BLaER1 treated with 17β-estradiol and CSF1 and Interleukin-3, amounts not matched to agents 10 nM and 100 nM (cell line): ENCODE data around the gene LRRC32.
A peak's percentile ranks its signal among the peaks of the same experiment; 100 is the strongest.

Experiments
- H3K27ac ChIP-seq, 11 experiments: shearing (Covaris generic); formaldehyde crosslinking; 2 replicates each; pipeline ENCODE4 v1.8.1; 2022
- H3K27me3 ChIP-seq, 11 experiments: shearing (Covaris generic); formaldehyde crosslinking; 2 replicates each; pipeline ENCODE4 v1.8.1; 2022
- H3K36me3 ChIP-seq, 11 experiments: shearing (Covaris generic); formaldehyde crosslinking; 2 replicates each; pipeline ENCODE4 v1.8.1; 2022
- H3K4me1 ChIP-seq, 10 experiments: shearing (Covaris generic); formaldehyde crosslinking; 2 replicates each; pipeline ENCODE4 v1.8.1; 2022
- H3K4me2 ChIP-seq, 11 experiments: shearing (Covaris generic); formaldehyde crosslinking; 2 replicates each; pipeline ENCODE4 v1.8.1; 2022
- H3K4me3 ChIP-seq, 10 experiments: shearing (Covaris generic); formaldehyde crosslinking; 2 replicates each; pipeline ENCODE4 v1.8.1; 2022
- H3K9ac ChIP-seq, 11 experiments: shearing (Covaris generic); formaldehyde crosslinking; 2 replicates each; pipeline ENCODE4 v1.8.1; 2022
- H3K9me3 ChIP-seq, 11 experiments: shearing (Covaris generic); formaldehyde crosslinking; replicated peaks in 1 of 11; 2 replicates each; pipeline ENCODE4 v1.8.1; 2022
- H4K20me1 ChIP-seq, 11 experiments: shearing (Covaris generic); formaldehyde crosslinking; 2 replicates each; pipeline ENCODE4 v1.8.1; 2022
- Cebpa-rat ChIP-seq, 11 experiments: shearing (Covaris generic); IDR thresholded peaks; 2 replicates each; pipeline ENCODE4 v1.8.1; 2022

The LRRC32 gene, protein sequence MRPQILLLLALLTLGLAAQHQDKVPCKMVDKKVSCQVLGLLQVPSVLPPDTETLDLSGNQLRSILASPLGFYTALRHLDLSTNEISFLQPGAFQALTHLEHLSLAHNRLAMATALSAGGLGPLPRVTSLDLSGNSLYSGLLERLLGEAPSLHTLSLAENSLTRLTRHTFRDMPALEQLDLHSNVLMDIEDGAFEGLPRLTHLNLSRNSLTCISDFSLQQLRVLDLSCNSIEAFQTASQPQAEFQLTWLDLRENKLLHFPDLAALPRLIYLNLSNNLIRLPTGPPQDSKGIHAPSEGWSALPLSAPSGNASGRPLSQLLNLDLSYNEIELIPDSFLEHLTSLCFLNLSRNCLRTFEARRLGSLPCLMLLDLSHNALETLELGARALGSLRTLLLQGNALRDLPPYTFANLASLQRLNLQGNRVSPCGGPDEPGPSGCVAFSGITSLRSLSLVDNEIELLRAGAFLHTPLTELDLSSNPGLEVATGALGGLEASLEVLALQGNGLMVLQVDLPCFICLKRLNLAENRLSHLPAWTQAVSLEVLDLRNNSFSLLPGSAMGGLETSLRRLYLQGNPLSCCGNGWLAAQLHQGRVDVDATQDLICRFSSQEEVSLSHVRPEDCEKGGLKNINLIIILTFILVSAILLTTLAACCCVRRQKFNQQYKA

DNA sequence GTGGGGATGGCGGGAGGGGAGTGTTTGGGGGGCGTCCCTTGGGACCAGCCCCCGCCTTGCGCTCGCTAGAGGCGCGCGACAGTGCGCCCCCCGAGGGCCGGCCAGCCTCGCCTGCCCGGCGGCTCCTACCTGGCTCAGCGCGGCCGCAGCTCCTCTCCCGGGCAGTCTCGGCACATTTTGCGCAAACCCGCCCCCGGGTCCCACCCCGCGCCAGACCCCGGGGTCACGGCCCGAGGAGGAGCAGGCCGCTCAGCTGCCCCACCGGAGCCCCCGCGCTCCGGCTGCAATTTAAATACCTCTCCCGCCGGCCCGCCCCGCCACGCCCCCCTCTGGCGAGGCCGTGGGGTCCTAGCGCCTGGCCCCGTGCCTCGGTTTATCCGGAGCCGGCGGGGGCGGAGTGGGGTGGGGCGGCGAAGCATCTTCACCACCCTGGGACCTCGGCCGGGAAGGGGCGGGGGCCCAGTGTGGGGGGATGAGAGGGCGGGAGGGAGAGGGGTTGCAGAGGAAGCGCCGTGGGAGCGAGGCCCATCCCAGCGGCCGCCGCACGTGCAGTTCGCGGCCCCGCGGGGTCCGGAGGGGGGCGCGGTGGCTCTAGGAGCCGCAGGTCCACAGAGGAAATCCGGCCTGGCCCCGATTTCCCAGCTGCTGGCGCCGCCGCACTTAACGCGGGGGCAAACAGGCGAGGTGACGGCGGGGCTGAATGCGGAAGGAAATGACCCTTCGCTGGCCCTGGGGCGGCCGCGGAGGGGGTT lies at the start of gene LRRC32:
Gene LRRC32, minus strand, starts transcription at position 263 of the 752 bp plus-strand sequence. CDS start 4,793 bp downstream, outside the sequence.
- peak within 1 kb of the TSS in 10 of 11 experiments; percentile 38 to 74 (median 62); a peak in 19 of 22 replicates for H3K9ac ChIP-seq

DNA sequence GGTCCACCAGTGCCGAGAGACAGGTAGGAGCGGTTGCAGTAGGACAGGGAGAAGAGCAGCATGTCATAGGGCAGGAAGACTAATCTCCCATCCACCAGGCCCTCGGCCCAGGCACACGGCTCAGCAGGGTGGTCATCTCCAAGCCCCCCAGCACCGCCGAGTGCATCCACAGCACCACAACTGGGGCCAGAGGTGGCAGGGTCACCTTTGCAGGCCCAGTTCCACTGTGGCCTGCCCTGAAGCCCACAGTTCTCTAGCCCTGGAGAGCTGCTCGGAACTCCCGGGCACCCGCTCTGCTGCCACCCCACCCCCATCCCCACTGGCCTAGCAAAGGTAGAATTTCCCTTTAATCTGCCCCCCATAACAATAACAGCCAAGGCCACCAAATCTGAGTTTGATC lies 49.1 kb upstream of the LRRC32 start:
- Histone ChIP-seq H3K27ac (no peak overlapping the region), H3K4me3 (no peak overlapping the region), H3K9me3 (no peaks in the 10 kb centered on the region), H3K4me2 (no peak overlapping the region), H3K9ac (no peak overlapping the region), H3K36me3 (no peaks in the 10 kb centered on the region), H3K27me3 (no peaks in the 10 kb centered on the region), H3K4me1 (peaks cover 0 to 4% (median 0%) of the 10 kb centered on the region in 10 experiments; a peak in 1 of 20 replicates), H4K20me1 (peaks cover 0 to 12% (median 0%) of the 10 kb centered on the region in 11 experiments; a peak in 4 of 22 replicates)
- TF ChIP-seq Cebpa-rat (IDR thresholded peaks at IDR 0.05) = no peak

More for the DNA sequence above, at the start of gene LRRC32:
- Histone ChIP-seq H3K36me3 (no peaks in the 10 kb centered on the region), H3K9me3 (no peaks in the 10 kb centered on the region), H3K4me1 (peaks cover 64 to 100% (median 99%) of the 10 kb centered on the region in 10 experiments), H4K20me1 (peaks cover 0 to 63% (median 45%) of the 10 kb centered on the region in 11 experiments; a peak in 17 of 22 replicates), H3K4me3 (peak within 1 kb of the TSS; percentile 48 to 70 (median 58)), H3K27me3 (peaks cover 32 to 79% (median 44%) of the 10 kb centered on the region in 11 experiments), H3K4me2 (peak within 1 kb of the TSS; percentile 90 to 100 (median 98)), H3K27ac (peak within 1 kb of the TSS in 9 of 11 experiments; percentile 11 to 67 (median 50); a peak in 14 of 22 replicates)
- TF ChIP-seq Cebpa-rat (IDR thresholded peaks at IDR 0.05) = no peak

DNA sequence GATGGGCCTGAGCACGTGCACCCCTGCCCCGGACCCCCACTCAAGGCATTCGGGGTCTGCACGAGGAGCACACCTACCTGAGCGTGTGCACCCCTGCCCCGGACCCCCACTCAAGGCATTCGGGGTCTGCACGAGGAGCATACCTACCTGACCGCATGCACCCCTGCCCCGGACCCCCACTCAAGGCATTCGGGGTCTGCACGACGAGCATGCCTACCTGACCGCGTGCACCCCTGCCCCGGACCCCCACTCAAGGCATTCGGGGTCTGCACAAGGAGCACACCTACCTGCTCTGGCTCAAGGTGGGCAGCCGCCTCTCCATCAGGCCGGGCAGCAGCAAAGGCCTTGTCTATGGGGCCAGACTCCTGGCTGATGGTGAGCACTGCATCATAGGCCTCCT lies 48.7 kb upstream of the LRRC32 start:
- peaks cover 0 to 12% (median 0%) of the 10 kb centered on the region in 11 experiments; a peak in 4 of 22 replicates for H4K20me1 ChIP-seq
- no peak overlapping the region for H3K4me3 ChIP-seq
- no peaks in the 10 kb centered on the region for H3K36me3 ChIP-seq
- H3K9me3 ChIP-seq = no peaks in the 10 kb centered on the region
- no peaks in the 10 kb centered on the region for H3K27me3 ChIP-seq
- no peak overlapping the region for H3K4me2 ChIP-seq
- peaks cover 0 to 4% (median 0%) of the 10 kb centered on the region in 10 experiments; a peak in 1 of 20 replicates for H3K4me1 ChIP-seq
- no peak overlapping the region for H3K9ac ChIP-seq
- no peak overlapping the region for H3K27ac ChIP-seq
- no peak for TF ChIP-seq Cebpa-rat (IDR thresholded peaks at IDR 0.05)

DNA sequence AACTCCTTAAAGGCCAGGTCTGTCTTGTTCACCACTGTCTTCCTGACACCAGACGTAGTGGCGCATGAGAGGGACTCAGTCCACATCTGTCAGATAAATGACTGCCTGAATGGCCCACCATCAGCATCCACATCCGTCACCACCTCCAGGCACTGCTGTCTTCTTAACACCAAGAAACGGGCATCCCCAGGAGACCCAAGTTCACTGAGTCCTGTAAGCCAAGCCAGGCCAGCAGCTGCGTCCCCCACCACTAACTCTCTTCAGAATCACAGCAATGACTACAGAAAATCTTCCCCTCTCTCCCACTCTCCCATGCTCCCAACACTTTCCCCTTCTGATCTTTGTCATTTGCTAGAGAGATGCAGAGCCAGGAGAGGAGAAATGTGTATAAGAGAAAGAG lies 47.3 kb upstream of the LRRC32 start:
- no peaks in the 10 kb centered on the region for H3K36me3 ChIP-seq
- no peak for TF ChIP-seq Cebpa-rat (IDR thresholded peaks at IDR 0.05)

DNA sequence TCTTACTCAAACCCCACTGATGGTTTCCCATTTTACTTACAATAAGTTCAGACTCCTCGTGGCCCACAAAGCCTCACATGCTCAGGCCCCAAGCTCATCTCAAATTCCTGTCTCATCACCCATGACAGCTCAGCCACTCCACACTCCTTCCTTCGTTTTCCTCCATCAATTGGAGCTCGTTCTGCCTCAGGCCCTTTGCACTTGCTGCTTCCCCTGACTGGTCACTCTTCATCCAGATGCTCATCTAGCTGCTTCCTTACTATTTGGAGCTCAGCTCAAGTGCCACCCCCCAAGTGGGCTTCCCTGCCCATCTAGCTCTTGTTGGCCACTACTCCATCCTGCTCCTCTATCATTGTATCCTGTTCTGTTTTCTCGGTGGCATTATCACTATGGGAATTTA lies 46.8 kb upstream of the LRRC32 start:
- no peak for TF ChIP-seq Cebpa-rat (IDR thresholded peaks at IDR 0.05)
- Histone ChIP-seq H3K4me1 (peaks cover 0 to 4% (median 0%) of the 10 kb centered on the region in 10 experiments; a peak in 1 of 20 replicates), H3K9ac (no peak overlapping the region), H3K36me3 (no peaks in the 10 kb centered on the region), H4K20me1 (peaks cover 0 to 4% (median 0%) of the 10 kb centered on the region in 11 experiments; a peak in 4 of 22 replicates), H3K27ac (no peak overlapping the region), H3K9me3 (no peaks in the 10 kb centered on the region), H3K4me3 (no peak overlapping the region), H3K4me2 (no peak overlapping the region), H3K27me3 (no peaks in the 10 kb centered on the region)

More for the DNA sequence above, 47.3 kb upstream of the LRRC32 start:
- Histone ChIP-seq H3K27ac (no peak overlapping the region), H3K4me1 (peaks cover 0 to 4% (median 0%) of the 10 kb centered on the region in 10 experiments; a peak in 1 of 20 replicates), H3K9me3 (no peaks in the 10 kb centered on the region), H3K4me3 (no peak overlapping the region), H3K9ac (no peak overlapping the region; a peak in 1 of 22 replicates), H3K27me3 (no peaks in the 10 kb centered on the region), H4K20me1 (peaks cover 0 to 6% (median 0%) of the 10 kb centered on the region in 11 experiments; a peak in 4 of 22 replicates), H3K4me2 (no peak overlapping the region)

DNA sequence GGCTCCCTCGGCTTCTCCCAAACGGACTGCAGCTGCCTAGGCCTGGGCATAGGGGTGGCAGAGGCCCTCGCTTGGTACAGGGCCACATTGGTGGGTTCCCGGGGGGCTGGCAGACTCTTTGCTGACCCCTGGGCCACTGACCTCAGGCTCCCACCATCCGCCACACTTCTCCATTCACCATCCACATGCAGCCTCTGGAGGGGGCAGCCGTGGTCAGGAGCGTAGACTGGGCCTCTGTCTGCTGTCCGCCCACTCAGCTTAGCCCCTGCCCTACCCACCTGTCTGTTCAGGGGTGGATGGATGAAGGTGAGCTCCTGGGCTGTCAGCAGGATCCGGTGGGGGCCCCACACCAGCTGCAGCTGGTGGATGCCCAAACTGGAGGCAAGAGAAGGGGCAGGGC lies 45.7 kb upstream of the LRRC32 start:
- no peaks in the 10 kb centered on the region for H3K9me3 ChIP-seq
- no peak overlapping the region for H3K9ac ChIP-seq
- no peaks in the 10 kb centered on the region; a peak in 3 of 22 replicates for H4K20me1 ChIP-seq
- no peak overlapping the region for H3K27ac ChIP-seq
- H3K27me3 ChIP-seq = no peaks in the 10 kb centered on the region
- no peaks in the 10 kb centered on the region for H3K36me3 ChIP-seq
- no peak for TF ChIP-seq Cebpa-rat (IDR thresholded peaks at IDR 0.05)
- H3K4me3 ChIP-seq = no peak overlapping the region
- H3K4me1 ChIP-seq = no peaks in the 10 kb centered on the region
- no peak overlapping the region for H3K4me2 ChIP-seq

DNA sequence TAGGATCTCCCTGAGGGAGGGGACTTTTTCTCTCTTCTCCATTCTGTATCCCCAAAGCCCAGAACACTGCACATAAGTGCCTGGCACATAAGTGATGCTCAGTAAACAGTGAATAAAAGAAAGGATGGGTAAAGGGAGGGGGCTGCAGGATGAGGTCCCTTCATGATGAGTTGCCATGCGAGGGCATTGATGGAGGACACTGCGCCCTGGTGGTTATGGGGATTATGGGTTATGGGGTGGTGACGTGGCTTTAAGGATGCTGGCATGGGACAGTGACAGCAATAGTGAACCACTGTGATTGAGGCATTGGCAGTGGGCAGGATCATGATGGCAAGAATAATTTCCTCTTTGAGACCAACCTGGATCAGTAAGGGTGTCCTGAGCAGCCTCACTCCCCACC lies 43.9 kb upstream of the LRRC32 start:
- Histone ChIP-seq H3K36me3 (no peaks in the 10 kb centered on the region), H3K4me1 (no peaks in the 10 kb centered on the region), H3K9me3 (no peaks in the 10 kb centered on the region), H4K20me1 (no peaks in the 10 kb centered on the region; a peak in 3 of 22 replicates), H3K27me3 (no peaks in the 10 kb centered on the region), H3K4me3 (no peak overlapping the region), H3K27ac (no peak overlapping the region), H3K4me2 (no peak overlapping the region), H3K9ac (no peak overlapping the region)
- no peak for TF ChIP-seq Cebpa-rat (IDR thresholded peaks at IDR 0.05)

DNA sequence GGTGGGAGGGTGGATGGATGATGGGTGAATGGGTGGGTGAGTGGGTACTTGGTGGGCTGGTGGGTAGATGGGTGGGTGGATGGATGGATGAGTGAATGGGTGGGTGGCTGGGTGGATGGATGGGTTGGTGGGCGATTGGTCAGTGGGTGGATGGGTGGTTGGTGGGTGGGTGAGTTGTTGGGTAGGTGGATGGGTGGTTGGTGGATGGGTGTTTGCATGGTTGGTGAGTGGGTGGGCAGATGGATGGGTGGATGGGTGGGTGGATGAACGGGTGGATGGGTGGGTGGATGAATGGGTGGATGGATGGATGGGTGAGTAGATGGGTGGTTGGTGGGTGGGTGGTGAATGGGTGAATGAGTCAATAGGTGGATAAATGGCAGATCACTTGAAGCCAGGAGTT lies 43.0 kb upstream of the LRRC32 start:
- Histone ChIP-seq H3K9me3 (no peaks in the 10 kb centered on the region), H3K27me3 (no peaks in the 10 kb centered on the region), H3K4me3 (no peak overlapping the region), H3K4me1 (no peaks in the 10 kb centered on the region), H3K27ac (no peak overlapping the region), H3K4me2 (no peak overlapping the region), H3K9ac (no peak overlapping the region), H3K36me3 (no peaks in the 10 kb centered on the region), H4K20me1 (no peaks in the 10 kb centered on the region; a peak in 2 of 22 replicates)
- TF ChIP-seq Cebpa-rat (IDR thresholded peaks at IDR 0.05) = no peak

DNA sequence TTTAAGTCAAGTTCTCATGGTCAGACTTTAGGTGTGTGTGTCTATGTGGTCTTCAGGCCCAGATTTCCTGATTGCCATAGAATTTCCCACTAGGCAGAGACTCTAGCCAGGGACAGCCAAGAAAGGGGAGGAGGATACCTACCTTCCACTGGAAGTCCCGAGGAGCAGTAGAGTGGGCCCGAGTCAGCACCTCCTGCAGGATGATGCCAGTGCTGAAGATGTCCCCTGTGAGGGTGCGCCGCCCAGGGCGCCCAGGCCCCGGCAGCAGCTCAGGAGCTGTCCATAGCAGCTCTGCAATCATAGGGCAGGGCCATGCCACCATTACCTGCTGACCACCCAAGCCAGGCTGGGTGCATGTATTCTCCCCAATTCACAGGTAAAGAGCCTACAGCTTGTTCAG lies 41.6 kb upstream of the LRRC32 start:
- no peaks in the 10 kb centered on the region for H3K27me3 ChIP-seq
- H3K4me1 ChIP-seq = no peaks in the 10 kb centered on the region
- H3K36me3 ChIP-seq = no peaks in the 10 kb centered on the region
- TF ChIP-seq Cebpa-rat (IDR thresholded peaks at IDR 0.05) = no peak
- H4K20me1 ChIP-seq = no peaks in the 10 kb centered on the region; a peak in 2 of 22 replicates
- H3K27ac ChIP-seq = no peak overlapping the region
- no peak overlapping the region for H3K4me3 ChIP-seq
- no peak overlapping the region for H3K9ac ChIP-seq
- no peaks in the 10 kb centered on the region for H3K9me3 ChIP-seq
- no peak overlapping the region for H3K4me2 ChIP-seq
